Fibroblast of lung (primary cell): Measurements from ENCODE around the gene CHTF18. TPM values are rescaled to one million over a fixed set of nuclear protein-coding genes. Genes with fewer than 3 reads are reported as not detected.

ENCODE experiments used
- DNase-seq, 2 donors: peaks; one replicate each; pipeline versions ENCODE4 v3.0.0 to v3.0.0-alpha.2; 2010; ENCODE audit warnings: low read depth in 2 of 2
- H2AFZ ChIP-seq: 2 replicates; pipeline ENCODE4 v1.5.1; 2012; ENCODE audit warnings: low read length, control low read depth, inconsistent platforms
- H3K27ac ChIP-seq: 2 replicates; pipeline ENCODE4 v1.5.1; 2011; ENCODE audit warnings: low read length, control low read depth; ENCODE audit not compliant: insufficient read depth
- H3K27me3 ChIP-seq: 2 replicates; pipeline ENCODE4 v1.5.1; 2011; ENCODE audit warnings: mild to moderate bottlenecking, low read length; ENCODE audit not compliant: control insufficient read depth, insufficient read depth
- H3K36me3 ChIP-seq: 2 replicates; pipeline ENCODE4 v1.5.1; 2011; ENCODE audit warnings: low read length; ENCODE audit not compliant: control insufficient read depth, insufficient read depth
- H3K4me1 ChIP-seq: 2 replicates; pipeline ENCODE4 v1.5.1; 2011; ENCODE audit warnings: low read length; ENCODE audit not compliant: control insufficient read depth, insufficient read depth; ENCODE audit errors: extremely low read depth
- H3K4me2 ChIP-seq: 2 replicates; pipeline ENCODE4 v1.5.1; 2011; ENCODE audit warnings: low read length, control low read depth; ENCODE audit not compliant: insufficient read depth; ENCODE audit errors: extremely low read depth
- H3K4me3 ChIP-seq, 4 experiments: fragments of 200-600 bp in 1 of 4; sonication (generic) in 1 of 4; replicated peaks in 1 of 4; 2 replicates each; pipeline ENCODE4 v1.5.1; 2011 to 2016; ENCODE audit warnings: low read length in 4 of 4, low read depth in 3 of 4, mild to moderate bottlenecking in 3 of 4, control low read depth in 2 of 4, inconsistent platforms in 1 of 4, mixed read lengths in 1 of 4; ENCODE audit not compliant: insufficient read depth in 1 of 4; ENCODE audit errors: control extremely low read depth in 1 of 4
- H3K79me2 ChIP-seq: 2 replicates; pipeline ENCODE4 v1.5.1; 2012; ENCODE audit warnings: mild to moderate bottlenecking, low read length, inconsistent platforms; ENCODE audit not compliant: control insufficient read depth, insufficient read depth
- H3K9ac ChIP-seq: 2 replicates; pipeline ENCODE4 v1.5.1; 2011; ENCODE audit warnings: mild to moderate bottlenecking, low read length, control low read depth; ENCODE audit not compliant: insufficient read depth
- H3K9me3 ChIP-seq: 2 replicates; pipeline ENCODE4 v1.5.1; 2012; ENCODE audit warnings: low read depth, low read length; ENCODE audit not compliant: control insufficient read depth, insufficient read depth
- H4K20me1 ChIP-seq: 2 replicates; pipeline ENCODE4 v1.5.1; 2011; ENCODE audit warnings: low read length; ENCODE audit not compliant: control insufficient read depth, insufficient read depth; ENCODE audit errors: extremely low read depth
- EZH2 ChIP-seq: IDR thresholded peaks from 2 replicates; pipeline ENCODE4 v1.5.1; 2012; ENCODE audit warnings: low read length, control low read depth, mild to moderate bottlenecking; ENCODE audit errors: missing control alignments
- polyA plus RNA-seq, 2 donors: library from polyadenylated mRNA; depleted of rRNA in 1 of 2; stranded (reverse) in 1 of 2; unstranded in 1 of 2; fragments of >200 nt; gene quantifications; 2 replicates each; pipeline ENCODE4 v1.2.1, GENCODE V29; 2011 to 2012; ENCODE audit warnings: missing spikeins in 1 of 2
- total RNA-seq: library from RNA; depleted of rRNA; stranded (reverse); fragments of >200 nt; gene quantifications from 2 replicates; pipeline ENCODE4 v1.2.1, GENCODE V29; 2014
- TF ChIP-seq, protein P1 (sequence below), 2 donors: IDR thresholded peaks in 1 of 2; conservative IDR thresholded peaks in 1 of 2; 1 replicate in 1 of 2; 2 replicates in 1 of 2; pipeline ENCODE4 v1.5.1; 2011 to 2012; ENCODE audit warnings: low read length in 2 of 2, control low read depth in 1 of 2, inconsistent platforms in 1 of 2, low read depth in 1 of 2, mild to moderate bottlenecking in 1 of 2

The CHTF18 gene
- total and polyA plus RNA-seq, 2 donors (not counting 1 experiment from before 2014, with no cell fraction given): 1.1 to 4.3 TPM

GRCh38 chr16:754656-755055 lies 33.8 kb upstream of the CHTF18 start:
- no peaks in the 10 kb centered on the region for H3K4me1 ChIP-seq
- no peak overlapping the region for H3K9ac ChIP-seq
- TF ChIP-seq EZH2: no peak
- TF ChIP-seq, protein P1, sequence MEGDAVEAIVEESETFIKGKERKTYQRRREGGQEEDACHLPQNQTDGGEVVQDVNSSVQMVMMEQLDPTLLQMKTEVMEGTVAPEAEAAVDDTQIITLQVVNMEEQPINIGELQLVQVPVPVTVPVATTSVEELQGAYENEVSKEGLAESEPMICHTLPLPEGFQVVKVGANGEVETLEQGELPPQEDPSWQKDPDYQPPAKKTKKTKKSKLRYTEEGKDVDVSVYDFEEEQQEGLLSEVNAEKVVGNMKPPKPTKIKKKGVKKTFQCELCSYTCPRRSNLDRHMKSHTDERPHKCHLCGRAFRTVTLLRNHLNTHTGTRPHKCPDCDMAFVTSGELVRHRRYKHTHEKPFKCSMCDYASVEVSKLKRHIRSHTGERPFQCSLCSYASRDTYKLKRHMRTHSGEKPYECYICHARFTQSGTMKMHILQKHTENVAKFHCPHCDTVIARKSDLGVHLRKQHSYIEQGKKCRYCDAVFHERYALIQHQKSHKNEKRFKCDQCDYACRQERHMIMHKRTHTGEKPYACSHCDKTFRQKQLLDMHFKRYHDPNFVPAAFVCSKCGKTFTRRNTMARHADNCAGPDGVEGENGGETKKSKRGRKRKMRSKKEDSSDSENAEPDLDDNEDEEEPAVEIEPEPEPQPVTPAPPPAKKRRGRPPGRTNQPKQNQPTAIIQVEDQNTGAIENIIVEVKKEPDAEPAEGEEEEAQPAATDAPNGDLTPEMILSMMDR (conservative IDR thresholded peaks at IDR 0.05 in 1 of 2, IDR thresholded peaks at IDR 0.05 in 1 of 2; ENCODE audit: low read depth in 1 of 2, low read length in 2 of 2): no peak
- H3K9me3 ChIP-seq: no peaks in the 10 kb centered on the region
- H3K79me2 ChIP-seq: no peaks in the 10 kb centered on the region
- H3K4me2 ChIP-seq: no peak overlapping the region
- H2AFZ ChIP-seq: no peak overlapping the region
- H3K4me3 ChIP-seq: no peak overlapping the region
- DNase-seq: no peak
- H3K36me3 ChIP-seq: no peaks in the 10 kb centered on the region
- H4K20me1 ChIP-seq: no peaks in the 10 kb centered on the region
- H3K27ac ChIP-seq: no peak overlapping the region
- H3K27me3 ChIP-seq: peaks cover 9% of the 10 kb centered on the region

GRCh38 chr16:756428-756827 lies 32.0 kb upstream of the CHTF18 start:
- no peaks in the 10 kb centered on the region for H4K20me1 ChIP-seq
- no peak overlapping the region for H3K4me3 ChIP-seq
- no peak overlapping the region for H3K4me2 ChIP-seq
- no peak overlapping the region for H3K27ac ChIP-seq
- no peak overlapping the region for H3K9ac ChIP-seq
- H3K27me3 ChIP-seq: peaks cover 4% of the 10 kb centered on the region
- H3K4me1 ChIP-seq: no peaks in the 10 kb centered on the region
- no peak for TF ChIP-seq EZH2
- TF ChIP-seq, protein P1 (conservative IDR thresholded peaks at IDR 0.05 in 1 of 2, IDR thresholded peaks at IDR 0.05 in 1 of 2; ENCODE audit: low read depth in 1 of 2, low read length in 2 of 2): no peak
- H3K36me3 ChIP-seq: no peaks in the 10 kb centered on the region
- no peak for DNase-seq
- no peaks in the 10 kb centered on the region for H3K9me3 ChIP-seq
- H3K79me2 ChIP-seq: no peaks in the 10 kb centered on the region
- no peak overlapping the region for H2AFZ ChIP-seq

- TF ChIP-seq EZH2: no peak
- TF ChIP-seq, protein P1 (conservative IDR thresholded peaks at IDR 0.05 in 1 of 2, IDR thresholded peaks at IDR 0.05 in 1 of 2; ENCODE audit: low read depth in 1 of 2, low read length in 2 of 2): no peak
- Histone ChIP-seq H3K36me3 (no peaks in the 10 kb centered on the region), H3K4me3 (no peak overlapping the region), H3K9ac (no peak overlapping the region), H3K79me2 (no peaks in the 10 kb centered on the region), H3K9me3 (no peaks in the 10 kb centered on the region), H3K4me1 (no peaks in the 10 kb centered on the region), H2AFZ (no peak overlapping the region), H3K4me2 (no peak overlapping the region), H3K27ac (no peak overlapping the region), H3K27me3 (no peaks in the 10 kb centered on the region), H4K20me1 (no peaks in the 10 kb centered on the region)
- no peak for DNase-seq
Measured at GRCh38 chr16:759110-759910, 29.1 kb upstream of the CHTF18 start.
